B cell (primary cell): Measurements from ENCODE around the gene ZSCAN31.

Experiments
- EZH2 ChIP-seq: IDR thresholded peaks from 2 replicates; pipeline ENCODE4 v1.6.1; 2012; ENCODE audit warnings: borderline replicate concordance, low read depth, mild to moderate bottlenecking, moderate library complexity, low read length; ENCODE audit not compliant: insufficient read depth, poor library complexity, severe bottlenecking
- TF ChIP-seq, protein P1 (sequence below): fragments of 200-600 bp; IDR thresholded peaks from one replicate; pipeline ENCODE4 v1.8.0; 2022; ENCODE audit warnings: antibody characterized with exemption, mild to moderate bottlenecking

- TF ChIP-seq, protein P1, sequence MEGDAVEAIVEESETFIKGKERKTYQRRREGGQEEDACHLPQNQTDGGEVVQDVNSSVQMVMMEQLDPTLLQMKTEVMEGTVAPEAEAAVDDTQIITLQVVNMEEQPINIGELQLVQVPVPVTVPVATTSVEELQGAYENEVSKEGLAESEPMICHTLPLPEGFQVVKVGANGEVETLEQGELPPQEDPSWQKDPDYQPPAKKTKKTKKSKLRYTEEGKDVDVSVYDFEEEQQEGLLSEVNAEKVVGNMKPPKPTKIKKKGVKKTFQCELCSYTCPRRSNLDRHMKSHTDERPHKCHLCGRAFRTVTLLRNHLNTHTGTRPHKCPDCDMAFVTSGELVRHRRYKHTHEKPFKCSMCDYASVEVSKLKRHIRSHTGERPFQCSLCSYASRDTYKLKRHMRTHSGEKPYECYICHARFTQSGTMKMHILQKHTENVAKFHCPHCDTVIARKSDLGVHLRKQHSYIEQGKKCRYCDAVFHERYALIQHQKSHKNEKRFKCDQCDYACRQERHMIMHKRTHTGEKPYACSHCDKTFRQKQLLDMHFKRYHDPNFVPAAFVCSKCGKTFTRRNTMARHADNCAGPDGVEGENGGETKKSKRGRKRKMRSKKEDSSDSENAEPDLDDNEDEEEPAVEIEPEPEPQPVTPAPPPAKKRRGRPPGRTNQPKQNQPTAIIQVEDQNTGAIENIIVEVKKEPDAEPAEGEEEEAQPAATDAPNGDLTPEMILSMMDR = no peak
- TF ChIP-seq EZH2 = no peak
These were observed 35.3 kb upstream of the ZSCAN31 start for GRCh38 chr6:28371280-28371679.
